Pulmonary artery endothelial cell (primary cell): ENCODE results near the gene LONP1. TPM values are rescaled to one million over a fixed set of nuclear protein-coding genes. Genes with fewer than 3 reads are reported as not detected.
"Not testable (repeated sequence)": the region's sequence is repeated elsewhere in the genome, so short reads cannot be mapped to it uniquely, and the experiment has no call there.

Experiments used
- DNase-seq: peaks from one replicate; pipeline ENCODE4 v3.0.0-alpha.2; 2011; ENCODE audit warnings: low read depth, low spot score
- total RNA-seq: library from RNA; depleted of rRNA; stranded (reverse); fragments of >200 nt; gene quantifications from 2 replicates; pipeline ENCODE4 v1.2.3, GENCODE V29; 2014

Gene LONP1
- total RNA-seq, 1 donor from 2014 or later = 116 TPM

- DNase-seq = no peak
Measured at GRCh38 chr19:5714816-5715215, 5.1 kb downstream of the LONP1 start.

DNA sequence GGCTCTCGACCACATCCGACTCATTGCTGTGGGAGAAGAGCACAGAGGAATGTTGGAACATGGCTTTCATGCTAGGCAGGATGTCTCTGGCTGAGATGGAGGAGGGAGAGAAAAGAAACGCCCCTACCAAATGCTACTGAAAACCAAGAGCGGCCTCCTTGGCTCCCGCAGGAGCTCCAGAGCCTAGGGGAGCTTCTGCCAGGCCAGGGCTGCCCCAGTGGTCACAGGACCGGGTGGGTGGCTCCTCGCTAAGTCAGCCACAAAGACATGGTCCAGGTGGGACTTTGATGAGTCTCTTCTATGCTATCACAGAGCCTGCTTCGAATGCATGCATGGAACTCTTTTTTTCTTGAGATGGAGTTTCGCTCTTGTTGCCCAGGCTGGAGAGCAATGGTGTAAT, 6.7 kb downstream of the LONP1 start:
- DNase-seq = no peak

DNA sequence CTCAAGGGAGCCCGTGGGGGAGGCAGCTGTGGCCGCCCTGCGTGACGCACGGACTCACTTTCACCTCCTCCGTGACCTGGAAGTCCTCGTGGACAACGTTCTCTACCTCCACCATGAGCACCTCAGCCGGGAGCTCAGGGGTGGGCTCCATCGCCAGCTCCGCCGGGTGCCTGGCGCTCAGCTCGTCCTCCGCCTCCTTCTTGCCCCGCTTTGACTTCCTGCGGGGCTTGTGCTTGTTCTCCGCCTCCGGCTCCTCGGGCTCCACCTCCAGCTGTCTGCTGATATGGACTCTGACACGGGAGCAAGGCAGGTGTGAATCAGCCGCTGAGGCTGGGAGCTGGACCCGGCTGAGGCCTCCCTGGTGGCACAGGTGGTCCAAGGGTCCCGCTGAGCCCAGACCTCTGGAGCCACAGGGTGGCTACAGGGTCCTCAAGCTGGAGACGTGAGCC, 8.2 kb downstream of the LONP1 start:
- no peak for DNase-seq

- DNase-seq = no peak
Measured at GRCh38 chr19:5711025-5711424, 8.9 kb downstream of the LONP1 start.

- no peak for DNase-seq
Measured at GRCh38 chr19:5707576-5708575, 12.1 kb downstream of the LONP1 start.

- no peak for DNase-seq
Measured at GRCh38 chr19:5706876-5707573, 12.9 kb downstream of the LONP1 start.

GRCh38 chr19:5705552-5705951, 14.4 kb downstream of the LONP1 start:
- no peak for DNase-seq

- DNase-seq = no peak
Measured at GRCh38 chr19:5703819-5704818, 15.8 kb downstream of the LONP1 start.

- DNase-seq = not testable (repeated sequence)
Measured at GRCh38 chr19:5702053-5702410, 17.9 kb downstream of the LONP1 start.

DNA sequence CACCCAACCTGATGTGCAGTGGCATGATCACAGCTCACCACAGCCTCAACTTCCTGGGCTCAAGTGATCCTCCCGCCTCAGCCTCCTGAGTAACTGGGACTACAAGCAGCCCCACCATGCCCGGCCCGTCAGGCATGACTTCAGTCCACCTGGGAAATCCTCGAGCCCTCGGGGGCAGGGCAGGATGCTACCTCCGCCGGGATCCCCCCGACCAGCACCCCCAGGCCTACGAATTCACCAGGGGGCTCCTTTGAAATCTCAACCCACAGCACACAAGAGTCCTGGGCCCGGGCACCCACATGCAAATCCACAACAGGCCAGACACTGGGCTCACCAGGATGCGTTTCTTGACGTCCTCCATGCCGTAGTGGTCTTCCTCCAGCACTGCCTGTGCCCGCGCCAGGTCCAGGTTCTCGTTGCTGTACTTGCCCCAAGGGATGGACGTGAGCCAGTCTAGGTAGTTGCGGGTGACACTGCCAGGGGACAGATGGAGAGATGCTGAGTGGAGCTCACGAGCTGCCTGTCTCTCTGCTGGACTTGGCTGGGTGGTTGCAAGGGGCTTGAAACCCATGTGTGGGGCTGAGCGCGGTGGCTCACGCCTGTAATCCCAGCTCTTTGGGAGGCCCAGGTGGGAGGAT, 19.4 kb downstream of the LONP1 start:
- no peak for DNase-seq

GRCh38 chr19:5698635-5699422, 21.1 kb downstream of the LONP1 start:
- no peak for DNase-seq

DNA sequence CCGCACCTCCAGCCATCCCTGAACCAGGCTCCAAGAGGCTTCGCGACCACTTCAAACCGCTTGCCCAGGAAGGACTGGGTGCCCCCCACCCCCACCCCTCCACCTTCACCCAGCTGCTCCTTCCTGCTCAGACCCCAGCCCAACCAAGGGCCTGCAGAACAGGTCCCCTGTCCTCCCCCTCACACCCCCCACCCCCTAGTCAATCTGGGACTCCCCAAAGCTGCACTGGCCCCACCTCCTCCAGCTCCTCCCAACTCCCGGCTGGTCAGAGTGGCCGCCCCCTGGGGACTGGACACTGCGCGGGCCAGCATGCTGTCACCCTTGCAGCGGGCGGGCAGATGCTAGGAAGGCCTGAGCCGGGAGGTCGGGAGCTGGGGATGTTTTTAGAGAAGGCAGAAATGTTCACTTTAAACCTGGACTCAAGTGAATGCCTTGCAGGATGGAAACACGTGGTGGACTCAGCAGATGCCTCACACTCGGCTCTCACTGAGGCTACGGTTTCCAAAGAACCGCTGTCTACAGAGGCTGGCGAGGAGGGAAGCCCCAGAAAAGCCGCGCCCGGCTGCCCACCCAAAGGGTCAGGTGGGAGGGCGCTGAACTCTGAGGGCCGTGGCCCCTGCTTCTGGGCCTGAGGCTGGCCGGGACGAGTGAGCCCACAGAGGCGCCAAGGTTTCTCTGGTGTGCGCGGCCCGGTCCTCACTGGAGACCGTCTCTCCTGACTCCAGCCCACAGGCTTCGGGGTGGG, 21.9 kb downstream of the LONP1 start:
- no peak for DNase-seq

DNA sequence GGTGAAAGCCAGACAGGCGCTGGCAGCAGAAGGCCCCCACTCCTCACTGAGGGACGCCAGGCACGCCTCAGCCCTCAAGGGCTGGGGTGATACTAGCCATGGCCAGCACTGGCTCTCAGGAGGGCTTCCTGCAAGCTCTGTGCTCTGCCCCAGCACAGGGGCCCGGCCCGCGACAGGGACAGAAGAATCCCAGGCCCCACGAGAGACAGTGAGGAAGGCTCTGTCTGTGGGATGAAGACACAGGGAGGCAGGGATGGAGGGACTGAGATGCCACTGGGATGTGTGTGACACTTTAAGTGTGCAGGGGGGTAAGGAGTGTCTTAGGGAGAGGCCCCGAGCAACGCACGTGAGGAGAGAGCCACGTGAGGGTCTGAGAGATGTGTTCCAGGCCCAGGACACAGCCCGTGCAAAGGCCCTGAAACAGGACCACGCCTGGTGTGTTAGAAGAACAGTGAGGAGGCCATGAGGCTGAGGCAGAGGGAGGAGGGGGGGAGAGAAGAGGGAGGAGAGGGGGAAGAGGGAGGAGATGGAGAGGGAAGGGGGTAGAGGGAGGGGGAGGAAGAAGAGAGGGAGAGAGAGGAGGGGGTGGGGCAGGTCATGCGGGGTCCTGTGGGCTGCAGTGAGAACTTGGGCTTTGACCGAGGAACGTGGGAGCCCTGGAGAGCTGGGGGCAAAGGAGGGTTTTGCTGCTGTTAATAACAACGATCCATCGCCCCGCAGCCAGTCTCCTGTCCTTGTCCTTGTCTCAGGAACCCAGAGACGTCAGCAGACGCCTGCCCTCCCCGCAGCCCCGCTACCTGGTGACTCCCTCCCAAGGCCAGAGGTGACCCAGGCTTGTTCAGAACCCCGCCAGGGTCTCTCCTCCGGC, 22.7 kb downstream of the LONP1 start:
- no peak for DNase-seq

- DNase-seq = no peak
Measured at GRCh38 chr19:5696196-5697021, 23.5 kb downstream of the LONP1 start.

DNA sequence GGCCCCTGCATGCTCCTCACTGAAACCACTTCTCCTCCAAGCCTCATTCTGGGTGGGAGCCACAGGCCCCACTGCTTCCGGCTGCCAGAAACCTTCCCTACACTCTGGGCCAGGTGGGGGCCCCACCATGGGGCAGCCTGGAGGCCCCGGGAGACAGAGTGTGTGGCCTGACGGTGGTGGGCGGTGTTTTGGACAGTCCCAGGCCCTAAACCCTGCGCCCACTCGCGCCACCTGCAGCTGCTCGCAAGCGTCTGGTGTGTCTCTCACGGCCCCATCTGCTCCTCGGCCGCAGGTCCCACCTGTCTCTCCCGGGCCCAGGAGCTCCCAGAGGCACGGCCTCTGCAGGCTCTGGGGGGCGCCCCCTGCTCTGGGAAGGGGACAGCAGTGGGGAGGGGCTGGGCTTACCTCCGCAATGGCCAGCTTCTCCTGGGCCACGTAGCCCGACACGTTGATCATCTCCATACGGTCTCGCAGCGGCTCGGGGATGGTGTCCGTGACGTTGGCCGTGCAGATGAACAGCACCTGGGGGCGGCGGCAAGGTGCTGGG, 24.2 kb downstream of the LONP1 start:
- DNase-seq = no peak

- no peak for DNase-seq
Measured at GRCh38 chr19:5694956-5695648, 24.8 kb downstream of the LONP1 start.
